Endothelial cell of umbilical vein (primary cell): ENCODE data around the gene TXNDC12. TPM values are rescaled to one million over a fixed set of nuclear protein-coding genes. Genes with fewer than 3 reads are reported as not detected.

Source experiments
- BruUV-seq: library from RNA; stranded (reverse); fragments of 400-500 nt; replicated peaks from 2 replicates; lab custom pipeline; 2021; lab: Mats Ljungman, UMichigan
- CTCF ChIA-PET: fragments of 300-600, 350-600 bp; sonication (Branson Sonifier 250); formaldehyde crosslinking; loops from one replicate; lab custom pipeline; 2021; ENCODE audit warnings: antibody characterized with exemption, inconsistent platforms; lab: Charles Lee
- POLR2A ChIA-PET: fragments of 300-600, 350-600 bp; sonication (Branson Sonifier 250); formaldehyde crosslinking; loops from one replicate; lab custom pipeline; 2021; ENCODE audit warnings: antibody characterized with exemption, inconsistent platforms; lab: Charles Lee
- DNase-seq: peaks from one replicate; pipeline ENCODE4 v3.0.0-alpha.2; 2011; ENCODE audit warnings: low read depth, low spot score
- FAIRE-seq: peaks from 2 replicates; lab custom pipeline; 2011; peaks lifted over from hg19 to GRCh38; lab: Jason Lieb, UNC
- H2AFZ ChIP-seq: 2 replicates; pipeline ENCODE4 v1.6.0; 2012; ENCODE audit warnings: low read depth, low read length, control low read depth, inconsistent platforms
- H3K27ac ChIP-seq: 2 replicates; pipeline ENCODE4 v1.5.1; 2011; ENCODE audit warnings: low read depth, mild to moderate bottlenecking, control low read depth, low read length, moderate library complexity; ENCODE audit not compliant: insufficient read depth
- H3K27me3 ChIP-seq, 2 experiments: 2 replicates each; pipeline versions ENCODE4 v1.6.0 to v1.6.1; 2011; ENCODE audit warnings: low read length in 2 of 2, mixed read lengths in 1 of 2; ENCODE audit not compliant: control insufficient read depth in 2 of 2, insufficient read depth in 2 of 2
- H3K36me3 ChIP-seq, 2 experiments: 2 replicates in 1 of 2; 3 replicates in 1 of 2; pipeline ENCODE4 v1.5.1; 2011; ENCODE audit warnings: low read length in 2 of 2, mild to moderate bottlenecking in 1 of 2, moderate library complexity in 1 of 2; ENCODE audit not compliant: control insufficient read depth in 2 of 2, insufficient read depth in 2 of 2; ENCODE audit errors: extremely low read depth in 1 of 2
- H3K4me1 ChIP-seq: 3 replicates; pipeline ENCODE4 v1.5.1; 2011; ENCODE audit warnings: mild to moderate bottlenecking, low read length; ENCODE audit not compliant: control insufficient read depth, insufficient read depth; ENCODE audit errors: extremely low read depth
- H3K4me2 ChIP-seq: 2 replicates; pipeline ENCODE4 v1.6.1; 2011; ENCODE audit warnings: low read length, control low read depth, mixed read lengths; ENCODE audit not compliant: insufficient read depth
- H3K4me3 ChIP-seq, 3 experiments: fragments of 200-600 bp in 1 of 3; sonication (generic), shearing (Covaris generic) in 1 of 3; replicated peaks in 1 of 3; 2 replicates each; pipeline ENCODE4 v1.5.1; 2011 to 2016; ENCODE audit warnings: control low read depth in 3 of 3, low read length in 3 of 3, mild to moderate bottlenecking in 2 of 3, inconsistent platforms in 1 of 3, low read depth in 1 of 3, moderate library complexity in 1 of 3; ENCODE audit not compliant: insufficient read depth in 1 of 3
- H3K79me2 ChIP-seq: 2 replicates; pipeline ENCODE4 v1.6.0; 2012; ENCODE audit warnings: low read length, inconsistent platforms; ENCODE audit not compliant: control insufficient read depth, insufficient read depth
- H3K9ac ChIP-seq: replicated peaks from 2 replicates; pipeline ENCODE3; 2011; ENCODE audit warnings: low read length, control low read depth; ENCODE audit not compliant: insufficient read depth; ENCODE audit errors: extremely low read depth
- H3K9me1 ChIP-seq: replicated peaks from 3 replicates; pipeline ENCODE4 v1.6.0; 2011; ENCODE audit warnings: mild to moderate bottlenecking, low read length; ENCODE audit not compliant: control insufficient read depth, insufficient read depth; ENCODE audit errors: extremely low read depth
- H3K9me3 ChIP-seq: replicated peaks from 2 replicates; pipeline ENCODE4 v1.5.1; 2012; ENCODE audit warnings: low read length, inconsistent platforms; ENCODE audit not compliant: control insufficient read depth, insufficient read depth
- H4K20me1 ChIP-seq: replicated peaks from 2 replicates; pipeline ENCODE3; 2011; ENCODE audit warnings: mild to moderate bottlenecking, low read length; ENCODE audit not compliant: control insufficient read depth, insufficient read depth; ENCODE audit errors: extremely low read depth
- EZH2 ChIP-seq: IDR thresholded peaks from 2 replicates; pipeline ENCODE4 v1.6.1; 2012; ENCODE audit warnings: borderline replicate concordance, low read depth, mild to moderate bottlenecking, moderate library complexity, low read length, inconsistent platforms; ENCODE audit not compliant: severe bottlenecking
- FOS ChIP-seq: IDR thresholded peaks from 2 replicates; pipeline ENCODE4 v1.6.1; 2011; ENCODE audit warnings: mild to moderate bottlenecking, low read length, moderate library complexity, borderline replicate concordance; ENCODE audit not compliant: insufficient read depth
- GATA2 ChIP-seq: IDR thresholded peaks from 2 replicates; pipeline ENCODE4 v1.7.0; 2011; ENCODE audit warnings: low read depth, mild to moderate bottlenecking, moderate library complexity, mixed read lengths, low read length; ENCODE audit not compliant: insufficient read length, insufficient read depth
- JUN ChIP-seq: IDR thresholded peaks from 2 replicates; pipeline ENCODE4 v1.6.1; 2011; ENCODE audit warnings: borderline replicate concordance, low read depth; ENCODE audit not compliant: insufficient read length, insufficient read depth
- MYC ChIP-seq: IDR thresholded peaks from one replicate; pipeline ENCODE4 v1.6.1; 2011; ENCODE audit warnings: mild to moderate bottlenecking, low read depth, low read length
- POLR2A ChIP-seq: IDR thresholded peaks from 2 replicates; pipeline ENCODE4 v1.6.1; 2012; ENCODE audit warnings: low read depth, mild to moderate bottlenecking, control low read depth, low read length
- POLR2AphosphoS5 ChIP-seq: IDR thresholded peaks from 2 replicates; pipeline ENCODE4 v1.6.1; 2012; ENCODE audit warnings: low read depth, mild to moderate bottlenecking, control low read depth, low read length, moderate library complexity; ENCODE audit not compliant: insufficient read depth
- dilution Hi-C: fragments of 300-500 bp; cut with MboI; formaldehyde crosslinking; loops from one replicate; pipeline ENCODE4 v1.15.0; 2019; ENCODE audit warnings: low sequenced_read_pairs; ENCODE audit not compliant: extremely low pct_ligation_motif_present
- intact Hi-C: fragments of 100-400 bp; cut with micrococcal nuclease; formaldehyde crosslinking; loops from one replicate; pipeline ENCODE4 v1.10.0; 2022
- polyA plus RNA-seq, 4 experiments: library from polyadenylated mRNA; depleted of rRNA in 3 of 4; stranded (reverse) in 3 of 4; unstranded in 1 of 4; fragments of >200 nt; gene quantifications; 2 replicates each; pipeline versions ENCODE4 v1.2.1 to v1.2.3, GENCODE V29; 2011 to 2012; ENCODE audit warnings: missing spikeins in 1 of 4
- total RNA-seq: library from RNA; stranded (reverse); gene quantifications from 2 replicates; pipeline ENCODE4 v1.2.3, GENCODE V29; 2021
- TF ChIP-seq, protein P1 (sequence below), 2 donors: IDR thresholded peaks; 1 replicate in 1 of 2; 2 replicates in 1 of 2; pipeline ENCODE4 v1.5.1; 2011; ENCODE audit warnings: low read length in 2 of 2, mild to moderate bottlenecking in 2 of 2, moderate library complexity in 2 of 2, control low read depth in 1 of 2, inconsistent platforms in 1 of 2, low read depth in 1 of 2; ENCODE audit not compliant: insufficient read depth in 1 of 2; ENCODE audit errors: extremely low read depth in 1 of 2
- TF ChIP-seq, protein P2 (sequence below): IDR thresholded peaks from 2 replicates; pipeline ENCODE4 v1.6.1; 2011; ENCODE audit not compliant: insufficient read depth, insufficient read length

The TXNDC12 gene
- total and polyA plus RNA-seq, 2 donors (not counting 3 experiments of a cell fraction or from before 2014, with no cell fraction given) = 33.7 to 57.4 TPM

DNA sequence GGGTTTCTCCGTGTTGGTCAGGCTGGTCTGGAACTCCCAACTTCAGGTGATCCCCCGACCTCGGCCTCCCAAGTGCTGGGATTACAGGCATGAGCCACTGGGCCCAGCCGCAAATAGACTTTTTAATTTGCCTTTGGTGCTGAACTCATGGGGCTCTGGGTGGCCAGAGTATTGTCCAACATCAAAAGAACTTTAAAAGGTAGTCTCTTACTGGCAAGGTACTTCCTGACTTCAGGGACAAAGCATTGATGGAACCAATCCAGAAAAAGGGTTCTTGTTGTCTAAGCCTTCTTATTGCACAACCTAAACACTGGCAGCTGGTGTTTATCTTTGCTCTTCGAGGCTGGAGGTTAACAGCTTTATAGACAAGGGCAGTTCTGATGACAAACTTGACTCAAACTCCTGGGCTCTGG, 17.6 kb downstream of the TXNDC12 start:
- CTCF ChIA-PET = interaction anchor here (0.7 kb wide), 1 partner anchor 312 kb away, joined by 3 read pairs; no protein-coding TSS in a partner anchor
- POLR2A ChIA-PET = no interaction called here

DNA sequence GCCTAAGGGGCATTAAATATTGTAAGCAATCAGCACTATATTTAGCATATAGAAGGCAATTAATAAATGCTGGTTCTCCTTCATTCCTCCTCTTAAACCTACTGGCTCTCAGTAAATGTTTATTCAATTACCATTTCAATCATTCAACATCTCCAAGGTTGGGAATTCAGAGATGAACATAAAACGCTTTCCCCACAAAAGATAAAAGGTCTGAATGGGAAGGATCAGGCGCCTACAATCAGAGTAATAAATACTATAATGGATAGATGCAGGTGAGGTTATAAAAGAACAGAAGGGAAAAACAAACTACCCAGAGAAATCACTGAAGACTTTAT, 21.0 kb downstream of the TXNDC12 start:
- peak overlapping the region; percentile 90 for H3K4me2 ChIP-seq
- dilution Hi-C loops (no loop called here), intact Hi-C loops (no loop called here)
- TF ChIP-seq, protein P1, sequence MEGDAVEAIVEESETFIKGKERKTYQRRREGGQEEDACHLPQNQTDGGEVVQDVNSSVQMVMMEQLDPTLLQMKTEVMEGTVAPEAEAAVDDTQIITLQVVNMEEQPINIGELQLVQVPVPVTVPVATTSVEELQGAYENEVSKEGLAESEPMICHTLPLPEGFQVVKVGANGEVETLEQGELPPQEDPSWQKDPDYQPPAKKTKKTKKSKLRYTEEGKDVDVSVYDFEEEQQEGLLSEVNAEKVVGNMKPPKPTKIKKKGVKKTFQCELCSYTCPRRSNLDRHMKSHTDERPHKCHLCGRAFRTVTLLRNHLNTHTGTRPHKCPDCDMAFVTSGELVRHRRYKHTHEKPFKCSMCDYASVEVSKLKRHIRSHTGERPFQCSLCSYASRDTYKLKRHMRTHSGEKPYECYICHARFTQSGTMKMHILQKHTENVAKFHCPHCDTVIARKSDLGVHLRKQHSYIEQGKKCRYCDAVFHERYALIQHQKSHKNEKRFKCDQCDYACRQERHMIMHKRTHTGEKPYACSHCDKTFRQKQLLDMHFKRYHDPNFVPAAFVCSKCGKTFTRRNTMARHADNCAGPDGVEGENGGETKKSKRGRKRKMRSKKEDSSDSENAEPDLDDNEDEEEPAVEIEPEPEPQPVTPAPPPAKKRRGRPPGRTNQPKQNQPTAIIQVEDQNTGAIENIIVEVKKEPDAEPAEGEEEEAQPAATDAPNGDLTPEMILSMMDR (IDR thresholded peaks at IDR 0.05; ENCODE audit: extremely low read depth in 1 of 2, insufficient read depth in 1 of 2, low read depth in 1 of 2, low read length in 2 of 2) = no peak
- TF ChIP-seq JUN (no peak), EZH2 (no peak), POLR2AphosphoS5 (no peak), MYC (no peak), POLR2A (no peak), FOS (no peak), GATA2 (no peak)
- TF ChIP-seq, protein P2, sequence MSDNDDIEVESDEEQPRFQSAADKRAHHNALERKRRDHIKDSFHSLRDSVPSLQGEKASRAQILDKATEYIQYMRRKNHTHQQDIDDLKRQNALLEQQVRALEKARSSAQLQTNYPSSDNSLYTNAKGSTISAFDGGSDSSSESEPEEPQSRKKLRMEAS = no peak
- peaks cover 0 to 3% of the 10 kb centered on the region in 2 experiments for H3K36me3 ChIP-seq
- FAIRE-seq = no peak
- peak overlapping the region; percentile 89 for H3K9ac ChIP-seq
- CTCF ChIA-PET = interaction anchor here (1.0 to 1.4 kb wide), 3 partner anchors 8 to 137 kb away, joined by 3 to 5 read pairs (median 4); no protein-coding TSS in a partner anchor
- peaks cover 21% of the 10 kb centered on the region for H3K4me1 ChIP-seq
- no peaks in the 10 kb centered on the region for H4K20me1 ChIP-seq
- peak overlapping the region; percentile 82 for H2AFZ ChIP-seq
- BruUV-seq = no TSS peak
- no peaks in the 10 kb centered on the region for H3K9me3 ChIP-seq
- no peaks in the 10 kb centered on the region for H3K27me3 ChIP-seq
- POLR2A ChIA-PET = interaction anchor here (0.6 to 1.5 kb wide), 3 partner anchors 21 to 79 kb away, joined by 3 to 7 read pairs (median 4); partner anchors contain the start of gene TXNDC12
- peak overlapping the region in 1 of 3 experiments; percentile 79 for H3K4me3 ChIP-seq
- H3K27ac ChIP-seq = peak overlapping the region; percentile 70
- DNase-seq = no peak
- H3K9me1 ChIP-seq = no peaks in the 10 kb centered on the region
- peaks cover 26% of the 10 kb centered on the region for H3K79me2 ChIP-seq

More for the DNA sequence above, 17.6 kb downstream of the TXNDC12 start:
- no peaks in the 10 kb centered on the region for H4K20me1 ChIP-seq
- TF ChIP-seq POLR2A = no peak
- no peak overlapping the region for H2AFZ ChIP-seq
- H3K79me2 ChIP-seq = peaks cover 8% of the 10 kb centered on the region
- H3K4me1 ChIP-seq = peaks cover 10% of the 10 kb centered on the region
- FAIRE-seq = no peak
- no peak overlapping the region for H3K4me3 ChIP-seq
- H3K9me3 ChIP-seq = no peaks in the 10 kb centered on the region
- H3K9ac ChIP-seq = no peak overlapping the region
- DNase-seq = no peak
- H3K27me3 ChIP-seq = no peaks in the 10 kb centered on the region
- H3K9me1 ChIP-seq = no peaks in the 10 kb centered on the region
- intact Hi-C loops = no loop called here
- no peak overlapping the region for H3K27ac ChIP-seq
- dilution Hi-C loops = no loop called here
- peaks cover 2 to 3% of the 10 kb centered on the region in 2 experiments for H3K36me3 ChIP-seq
- no peak overlapping the region for H3K4me2 ChIP-seq
- no TSS peak for BruUV-seq
